H1 (cell line): ENCODE measurements around the gene MSMP.

Experiments used
- EP300 ChIP-seq, 2 experiments: IDR thresholded peaks; 1 replicate in 1 of 2; 2 replicates in 1 of 2; pipeline ENCODE4 v1.6.1; 2011 to 2012; ENCODE audit warnings: low read depth in 2 of 2, low read length in 2 of 2, mild to moderate bottlenecking in 2 of 2, borderline replicate concordance in 1 of 2, inconsistent platforms in 1 of 2, moderate library complexity in 1 of 2
- EZH2 ChIP-seq: fragments of 200-600 bp; sonication (generic); IDR thresholded peaks from 2 replicates; pipeline ENCODE4 v1.7.1; 2012; ENCODE audit warnings: low read depth, mild to moderate bottlenecking, moderate library complexity, low read length, inconsistent platforms; ENCODE audit not compliant: severe bottlenecking
- JUND ChIP-seq: IDR thresholded peaks from 2 replicates; pipeline ENCODE4 v1.6.1; 2011; ENCODE audit warnings: mild to moderate bottlenecking, improper control_type of control experiment, low read length

DNA sequence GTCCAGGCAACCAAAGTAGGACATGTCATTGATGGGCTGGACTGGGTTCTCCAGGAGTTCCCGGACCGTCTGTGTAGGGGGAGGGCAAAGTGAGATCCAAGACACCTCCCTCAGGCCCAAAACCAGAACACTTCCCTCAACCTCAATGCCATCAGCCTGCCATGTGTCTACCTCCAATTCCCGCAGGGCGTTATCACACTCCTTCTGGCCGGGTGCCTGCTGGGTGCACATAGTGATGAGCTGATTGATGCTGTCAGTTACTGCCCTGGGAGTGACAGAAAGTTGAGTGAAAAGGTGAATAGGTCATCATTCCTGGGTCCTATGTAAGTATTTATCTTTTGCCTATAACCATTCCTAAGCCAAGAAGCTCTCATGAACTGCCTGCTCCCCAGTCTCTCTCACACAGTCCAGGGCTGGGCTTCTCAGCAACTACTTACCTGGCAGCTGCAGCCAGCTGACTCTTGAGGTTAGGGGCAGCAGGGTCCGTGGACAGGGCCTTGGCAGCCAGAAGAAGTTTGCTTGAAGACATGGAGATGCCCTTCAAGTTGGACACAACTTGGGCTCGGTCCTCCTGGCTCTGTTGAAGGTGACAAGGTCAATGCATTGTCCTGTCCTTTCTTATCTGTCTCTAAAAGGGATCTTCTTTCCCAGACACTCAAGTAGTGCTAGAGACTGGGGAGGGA lies 43.1 kb downstream of the MSMP start:
- no peak for TF ChIP-seq EP300 (IDR thresholded peaks at IDR 0.05; ENCODE audit: borderline replicate concordance in 1 of 2, low read depth in 2 of 2, low read length in 2 of 2)
- TF ChIP-seq EZH2: no peak
- no peak for TF ChIP-seq JUND
